K562 (cell line): ENCODE results near the gene SLC5A3.

Source experiments
- CTCF ChIP-seq, 3 experiments: IDR thresholded peaks in 2 of 3; conservative IDR thresholded peaks in 1 of 3; 2 replicates each; pipeline ENCODE4 v1.5.1; 2011 to 2012; ENCODE audit warnings: low read length in 3 of 3, mild to moderate bottlenecking in 3 of 3, control low read depth in 2 of 3, improper control_type of control experiment in 1 of 3, inconsistent platforms in 1 of 3, low read depth in 1 of 3, mixed read lengths in 1 of 3, moderate library complexity in 1 of 3; ENCODE audit not compliant: insufficient read depth in 2 of 3
- RFX1 ChIP-seq: fragments of 450-650 bp; IDR thresholded peaks from 2 replicates; pipeline ENCODE4 v1.6.1; 2016; ENCODE audit warnings: mild to moderate bottlenecking, moderate library complexity
- ZNF830 ChIP-seq: fragments of 250-450 bp; sonication (Bioruptor Pico); IDR thresholded peaks from 2 replicates; pipeline ENCODE4 v1.5.0; 2021; ENCODE audit warnings: mild to moderate bottlenecking

- TF ChIP-seq CTCF (IDR thresholded peaks at IDR 0.05 in 2 of 3, conservative IDR thresholded peaks at IDR 0.05 in 1 of 3; ENCODE audit: insufficient read depth in 2 of 3, low read depth in 1 of 3, low read length in 3 of 3) (no peak), RFX1 (no peak), ZNF830 (CRISPR knock-in tag) (no peak)
Observed at GRCh38 chr21:34047835-34048234, 25.5 kb upstream of the SLC5A3 start.
